Mammary epithelial cell (primary cell): Measurements from ENCODE around the gene ATXN10.

ENCODE experiments used
- EZH2 ChIP-seq: IDR thresholded peaks from 2 replicates; pipeline ENCODE4 v1.6.1; 2012; ENCODE audit warnings: low read length, inconsistent platforms, borderline replicate concordance
- TF ChIP-seq, protein P1 (sequence below), 2 donors: IDR thresholded peaks in 1 of 2; conservative IDR thresholded peaks in 1 of 2; 2 replicates each; pipeline ENCODE4 v1.5.1; 2011 to 2012; ENCODE audit warnings: inconsistent platforms in 2 of 2, low read length in 2 of 2, mild to moderate bottlenecking in 2 of 2, control low read depth in 1 of 2, low read depth in 1 of 2; ENCODE audit not compliant: insufficient read depth in 1 of 2; ENCODE audit errors: extremely low read depth in 1 of 2

DNA sequence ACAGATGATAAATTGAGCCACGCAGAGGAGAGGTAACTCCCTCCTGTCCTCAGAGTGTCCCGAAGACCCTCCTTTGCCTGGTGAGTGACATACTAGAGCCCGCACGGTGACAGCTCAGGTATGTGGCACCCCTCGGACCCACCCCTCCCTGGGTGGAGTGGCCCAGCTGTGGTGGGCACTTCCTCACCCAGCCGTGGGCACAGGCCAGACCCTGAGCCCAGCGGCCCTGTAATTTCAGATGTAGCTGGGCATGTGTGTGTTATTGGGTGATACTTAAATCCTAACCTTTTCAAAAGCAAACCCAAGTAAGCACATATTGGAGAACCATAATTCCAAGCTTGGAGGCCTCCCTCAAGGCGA is 212.2 kb downstream of the ATXN10 start:
- TF ChIP-seq, protein P1, sequence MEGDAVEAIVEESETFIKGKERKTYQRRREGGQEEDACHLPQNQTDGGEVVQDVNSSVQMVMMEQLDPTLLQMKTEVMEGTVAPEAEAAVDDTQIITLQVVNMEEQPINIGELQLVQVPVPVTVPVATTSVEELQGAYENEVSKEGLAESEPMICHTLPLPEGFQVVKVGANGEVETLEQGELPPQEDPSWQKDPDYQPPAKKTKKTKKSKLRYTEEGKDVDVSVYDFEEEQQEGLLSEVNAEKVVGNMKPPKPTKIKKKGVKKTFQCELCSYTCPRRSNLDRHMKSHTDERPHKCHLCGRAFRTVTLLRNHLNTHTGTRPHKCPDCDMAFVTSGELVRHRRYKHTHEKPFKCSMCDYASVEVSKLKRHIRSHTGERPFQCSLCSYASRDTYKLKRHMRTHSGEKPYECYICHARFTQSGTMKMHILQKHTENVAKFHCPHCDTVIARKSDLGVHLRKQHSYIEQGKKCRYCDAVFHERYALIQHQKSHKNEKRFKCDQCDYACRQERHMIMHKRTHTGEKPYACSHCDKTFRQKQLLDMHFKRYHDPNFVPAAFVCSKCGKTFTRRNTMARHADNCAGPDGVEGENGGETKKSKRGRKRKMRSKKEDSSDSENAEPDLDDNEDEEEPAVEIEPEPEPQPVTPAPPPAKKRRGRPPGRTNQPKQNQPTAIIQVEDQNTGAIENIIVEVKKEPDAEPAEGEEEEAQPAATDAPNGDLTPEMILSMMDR (conservative IDR thresholded peaks at IDR 0.05 in 1 of 2, IDR thresholded peaks at IDR 0.05 in 1 of 2; ENCODE audit: extremely low read depth in 1 of 2, insufficient read depth in 1 of 2, low read depth in 1 of 2, low read length in 2 of 2) = no peak
- TF ChIP-seq EZH2 = no peak
